Skin epidermis (tissue), 12 donors: Measurements from ENCODE around the gene KAZN.

Experiments used
- H3K27ac ChIP-seq, 21 experiments: fragments of 200-600 bp; sonication (generic) in 11 of 21; one replicate each; pipeline ENCODE4 v1.5.0; 2020; ENCODE audit warnings: mild to moderate bottlenecking in 3 of 21, inconsistent platforms in 2 of 21, moderate library complexity in 2 of 21
- H3K4me3 ChIP-seq, 7 experiments: fragments of 200-600 bp; sonication (generic) in 2 of 7; one replicate each; pipeline ENCODE4 v1.5.0; 2020; ENCODE audit warnings: inconsistent platforms in 2 of 7, mild to moderate bottlenecking in 2 of 7, moderate library complexity in 1 of 7

Gene KAZN

GRCh38 chr1:14778898-14779865, 180.7 kb downstream of the KAZN start:
- no peak overlapping the region for H3K4me3 ChIP-seq
- H3K27ac ChIP-seq, result no peak overlapping the region

DNA sequence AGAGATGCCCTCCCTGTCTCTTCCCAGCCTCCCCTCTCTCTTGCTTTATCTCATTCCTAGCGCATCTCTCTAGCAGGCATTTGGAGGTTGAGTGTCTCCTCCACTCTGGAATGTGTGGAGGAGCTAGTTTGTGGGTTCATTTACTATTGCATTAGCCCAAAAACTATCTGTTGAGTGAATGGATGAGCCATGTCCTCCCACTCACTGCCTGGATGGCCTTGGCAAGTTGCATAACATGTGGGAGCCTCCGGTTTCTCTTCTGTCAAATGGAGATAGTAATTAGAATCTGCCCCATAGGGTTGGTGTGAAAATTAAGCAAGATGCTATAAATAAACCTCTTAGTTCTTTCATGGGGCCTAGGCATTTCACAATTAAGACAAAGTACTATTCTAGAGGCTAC, 181.8 kb downstream of the KAZN start:
- H3K4me3 ChIP-seq, result no peak overlapping the region
- H3K27ac ChIP-seq, result no peak overlapping the region

DNA sequence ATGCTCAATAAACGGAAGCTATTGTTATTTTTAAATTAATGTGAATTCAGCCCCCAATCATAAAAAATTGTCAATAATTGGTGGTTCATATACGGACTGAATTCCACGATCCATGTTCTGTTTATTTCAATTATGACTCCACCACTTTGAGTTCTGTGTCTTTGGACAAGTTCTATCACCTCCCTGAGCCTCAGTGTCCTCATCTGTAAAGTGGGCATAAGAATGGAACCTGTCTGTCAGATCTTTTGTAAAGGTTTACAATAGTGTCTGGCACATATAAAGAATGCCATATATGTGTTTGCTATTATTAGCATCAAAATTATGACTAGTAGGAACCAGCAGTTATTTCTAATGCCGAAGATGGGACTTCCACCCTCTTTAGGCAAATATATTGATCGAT, 183.3 kb downstream of the KAZN start:
- no peak overlapping the region for H3K4me3 ChIP-seq
- H3K27ac ChIP-seq, result no peak overlapping the region

GRCh38 chr1:14782741-14783591, 184.5 kb downstream of the KAZN start:
- Histone ChIP-seq H3K4me3 (no peak overlapping the region), H3K27ac (no peak overlapping the region)

DNA sequence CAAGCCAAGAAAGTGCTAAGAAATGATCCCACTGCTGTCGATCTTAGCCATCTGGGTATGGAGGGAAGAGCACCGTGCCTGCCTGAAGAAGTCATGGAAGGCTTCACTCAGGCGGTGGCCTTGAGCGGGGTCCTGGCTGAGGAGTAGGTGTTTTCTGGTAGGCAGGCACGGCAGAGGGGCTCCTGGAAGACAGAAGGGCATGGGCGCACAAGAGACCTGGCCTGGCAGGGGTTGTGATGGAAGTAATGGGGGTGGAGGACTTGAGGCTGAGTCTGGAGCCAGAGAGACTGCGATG, 185.1 kb downstream of the KAZN start:
- Histone ChIP-seq H3K27ac (no peak overlapping the region), H3K4me3 (no peak overlapping the region)

DNA sequence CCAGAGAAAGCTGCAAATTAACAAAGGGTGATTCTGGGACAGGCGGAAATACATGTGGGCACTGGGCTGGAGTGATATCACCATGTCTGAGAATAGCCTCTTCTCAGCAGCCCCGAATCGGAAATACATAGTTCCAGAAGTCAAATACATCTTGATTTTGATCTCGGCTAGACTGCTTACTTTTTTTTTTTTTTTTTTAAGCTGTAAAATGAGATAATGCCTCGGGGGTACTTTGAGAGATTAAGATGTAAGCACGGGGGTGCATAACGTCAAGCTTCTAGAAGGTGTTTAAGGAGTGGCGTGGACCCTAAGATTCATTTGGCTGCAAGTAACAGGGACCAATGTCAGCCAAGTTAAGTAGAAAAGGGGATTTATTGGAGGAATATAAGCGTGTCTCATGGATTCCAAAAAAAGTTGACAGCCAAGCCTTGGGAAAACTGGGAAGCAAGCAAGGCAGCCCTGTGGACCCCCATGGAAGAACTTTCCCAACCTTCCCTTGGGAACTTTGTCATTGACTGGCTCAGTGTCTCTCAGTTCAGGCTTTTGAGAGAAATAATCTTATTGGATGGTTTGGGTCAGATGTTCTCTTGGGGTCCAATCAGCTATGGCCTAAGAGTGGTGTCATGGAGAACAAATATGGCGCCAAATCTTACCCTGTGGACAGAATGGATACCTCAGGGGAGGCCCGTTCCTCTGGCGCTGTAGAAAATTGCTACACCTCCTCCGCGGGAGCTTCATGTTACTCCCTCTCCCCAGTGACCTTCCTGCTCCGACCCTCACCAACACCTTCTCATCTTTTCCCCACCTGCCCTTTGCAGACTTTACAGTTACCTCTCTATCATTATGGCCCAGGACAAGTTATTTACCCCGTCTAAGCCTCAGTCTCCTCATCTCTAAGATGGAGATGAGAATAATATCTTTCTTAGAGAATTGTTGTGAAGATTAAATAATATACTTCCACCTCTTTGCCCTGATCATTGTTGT, 186.6 kb downstream of the KAZN start:
- no peak overlapping the region for H3K4me3 ChIP-seq
- peak overlapping the region in 1 of 21 experiments; percentile 16 for H3K27ac ChIP-seq

- Histone ChIP-seq H3K27ac (no peak overlapping the region), H3K4me3 (no peak overlapping the region)
Observed at GRCh38 chr1:14786109-14786675, 187.7 kb downstream of the KAZN start.

- Histone ChIP-seq H3K27ac (no peak overlapping the region), H3K4me3 (no peak overlapping the region)
Observed at GRCh38 chr1:14786681-14787080, 188.2 kb downstream of the KAZN start.

DNA sequence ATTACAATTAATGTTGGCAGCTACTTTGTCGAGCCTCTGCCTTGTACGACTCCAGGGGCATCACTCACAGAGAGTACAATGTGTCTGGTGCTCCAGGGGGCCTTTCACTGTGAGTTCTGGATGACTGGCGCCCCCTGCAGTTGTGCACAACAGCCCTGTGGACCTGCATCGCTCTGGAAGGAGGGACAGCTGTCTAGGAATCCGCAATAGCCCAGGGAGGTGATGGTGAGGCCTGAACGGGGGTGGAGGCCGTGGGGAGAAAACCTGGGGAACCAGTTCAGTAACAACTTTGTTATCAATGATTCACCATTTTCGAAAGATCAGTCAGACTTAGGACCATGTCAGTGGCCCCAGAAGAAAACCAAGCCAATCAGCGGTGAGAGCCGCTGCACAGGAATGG, 189.1 kb downstream of the KAZN start:
- Histone ChIP-seq H3K27ac (no peak overlapping the region), H3K4me3 (no peak overlapping the region)

DNA sequence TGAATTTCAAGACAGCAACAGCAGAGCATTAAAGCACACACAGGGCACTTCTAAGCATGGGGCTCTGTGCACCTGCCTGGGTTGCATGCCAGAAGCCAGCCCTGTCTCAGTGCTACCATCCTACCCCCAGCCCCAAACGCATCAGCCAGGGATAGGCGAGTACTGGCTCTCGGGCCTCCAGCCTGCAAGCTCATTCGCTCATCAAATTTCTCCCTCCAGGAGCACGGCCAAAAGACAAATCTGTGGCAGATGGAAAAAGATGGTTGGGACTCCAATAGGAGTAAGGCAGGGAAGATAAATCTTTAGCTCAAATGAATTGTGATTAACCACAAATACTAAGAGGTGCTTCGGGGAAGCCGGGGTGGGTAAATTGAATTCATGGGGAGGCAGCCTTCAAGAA, 189.6 kb downstream of the KAZN start:
- Histone ChIP-seq H3K27ac (no peak overlapping the region), H3K4me3 (no peak overlapping the region)

GRCh38 chr1:14790982-14791381, 192.5 kb downstream of the KAZN start:
- no peak overlapping the region for H3K27ac ChIP-seq
- no peak overlapping the region for H3K4me3 ChIP-seq

- Histone ChIP-seq H3K27ac (no peak overlapping the region), H3K4me3 (no peak overlapping the region)
Observed at GRCh38 chr1:14791654-14792053, 193.2 kb downstream of the KAZN start.

- Histone ChIP-seq H3K4me3 (no peak overlapping the region), H3K27ac (peak overlapping the region in 1 of 21 experiments; percentile 6)
Observed at GRCh38 chr1:14794136-14794768, 195.8 kb downstream of the KAZN start.

DNA sequence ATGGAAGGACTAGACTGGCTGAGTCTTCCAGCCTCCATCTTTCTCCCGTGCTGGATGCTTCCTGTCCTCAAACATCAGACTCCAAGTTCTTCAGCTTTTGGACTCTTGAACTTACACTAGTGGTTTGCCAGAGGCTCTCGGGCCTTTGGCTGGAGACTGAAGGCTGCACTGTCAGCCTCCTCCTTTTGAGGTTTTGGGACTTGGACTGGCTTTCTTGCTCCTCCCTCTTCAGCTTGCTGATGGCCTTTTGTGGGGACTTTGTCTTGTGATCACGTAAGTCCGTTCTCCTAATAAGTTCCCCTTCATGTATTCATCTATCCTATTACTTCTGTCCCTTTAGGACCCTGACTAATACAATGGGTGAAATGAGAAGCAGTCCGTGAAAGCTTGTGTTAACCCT, 196.4 kb downstream of the KAZN start:
- Histone ChIP-seq H3K4me3 (no peak overlapping the region), H3K27ac (peak overlapping the region in 1 of 21 experiments; percentile 6)

DNA sequence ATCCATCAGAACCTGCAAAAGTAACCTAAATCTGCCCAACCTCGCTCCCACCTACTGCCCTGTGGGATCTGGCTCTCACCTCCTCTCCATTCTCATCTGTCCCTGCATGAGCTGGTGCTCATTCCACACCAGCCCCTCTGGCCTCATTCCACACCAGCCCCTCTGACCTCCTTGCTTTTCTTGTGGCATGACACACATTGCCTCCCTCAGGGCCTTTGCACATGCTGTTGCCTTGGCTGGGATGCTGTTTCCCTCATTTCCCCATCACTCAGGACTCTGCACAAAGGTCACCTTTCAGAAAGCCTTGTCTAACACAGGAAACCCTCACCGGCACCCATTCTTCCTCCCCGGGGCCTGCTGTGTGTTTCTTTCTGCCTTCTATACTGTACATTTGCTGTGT, 197.1 kb downstream of the KAZN start:
- H3K4me3 ChIP-seq, result no peak overlapping the region

DNA sequence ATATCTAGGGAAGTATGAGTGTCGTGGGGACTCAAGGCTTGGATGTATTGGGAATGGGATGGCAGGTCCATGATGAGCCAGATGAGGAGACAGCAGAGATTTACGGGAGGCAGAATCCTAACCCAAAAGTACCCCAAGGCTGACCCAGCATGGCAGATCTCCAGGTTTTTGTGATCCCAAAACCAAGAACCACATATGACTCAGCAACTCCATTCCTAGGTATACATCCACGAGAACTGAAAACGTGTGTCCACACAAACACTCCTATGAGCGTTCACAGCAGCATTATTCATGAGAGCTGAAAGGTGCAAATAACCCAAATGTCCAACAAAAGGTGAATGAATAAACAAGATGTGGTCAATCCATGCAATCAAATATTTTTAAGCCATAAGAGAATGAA, 201.5 kb downstream of the KAZN start:
- no peak overlapping the region for H3K27ac ChIP-seq

More for the DNA sequence above, 197.1 kb downstream of the KAZN start:
- H3K27ac ChIP-seq, result no peak overlapping the region

GRCh38 chr1:14800500-14801076, 202.1 kb downstream of the KAZN start:
- Histone ChIP-seq H3K4me3 (no peak overlapping the region), H3K27ac (no peak overlapping the region)

More for the DNA sequence above, 201.5 kb downstream of the KAZN start:
- H3K4me3 ChIP-seq, result no peak overlapping the region

GRCh38 chr1:14803002-14803789, 204.7 kb downstream of the KAZN start:
- Histone ChIP-seq H3K4me3 (no peak overlapping the region), H3K27ac (no peak overlapping the region)
